K562 (cell line): ENCODE data around the gene SRC. TPM values are rescaled to one million over a fixed set of nuclear protein-coding genes. Genes with fewer than 3 reads are reported as not detected.

ENCODE experiments used
- ATAC-seq: fragments of 200-7000 bp; cut with Tn5 transposase; 3 replicates; pipeline ENCODE4 v1.9.1; 2020; ENCODE audit warnings: moderate library complexity
- BruUV-seq: library from RNA; stranded (reverse); fragments of 400-500 nt; replicated peaks from 2 replicates; lab custom pipeline; 2021; lab: Mats Ljungman, UMichigan
- CTCF ChIA-PET: fragments of 300-600 bp; formaldehyde crosslinking; extraction: SDS; loops from one replicate; lab custom pipeline; 2021; ENCODE audit warnings: low intra/inter-chr PET ratio; lab: Yijun Ruan, JAX
- POLR2A ChIA-PET: fragments of 300-600, 350-650 bp; sonication (Branson Sonifier 250); formaldehyde crosslinking; extraction: SDS; loops from one replicate; lab custom pipeline; 2021; ENCODE audit warnings: antibody characterized with exemption, inconsistent platforms; lab: Yijun Ruan, JAX
- DNase-seq, 4 experiments: peaks; one replicate each; pipeline versions ENCODE4 v3.0.0 to v3.0.0-alpha.2; 2011 to 2018; ENCODE audit warnings: low spot score in 3 of 4, mixed read lengths in 3 of 4; ENCODE audit errors: extremely low read depth in 1 of 4
- FAIRE-seq: peaks from 2 replicates; lab custom pipeline; 2011; peaks lifted over from hg19 to GRCh38; lab: Jason Lieb, UNC
- H2AFZ ChIP-seq: 2 replicates; pipeline ENCODE4 v1.6.0; 2011; ENCODE audit warnings: low read depth, low read length, control low read depth, inconsistent platforms
- H3K27ac ChIP-seq: fragments of 200-600 bp; 3 replicates; pipeline ENCODE4 v1.8.0; 2011; ENCODE audit warnings: low read depth, mild to moderate bottlenecking, control low read depth, inconsistent platforms, low read length, moderate library complexity, mixed read lengths; ENCODE audit errors: extremely low read depth
- H3K27me3 ChIP-seq, 2 experiments: fragments of 300-600 bp in 1 of 2; 2 replicates in 1 of 2; 3 replicates in 1 of 2; pipeline versions ENCODE4 v1.6.0 to v1.8.0; 2011; ENCODE audit warnings: inconsistent platforms in 2 of 2, low read length in 2 of 2, mild to moderate bottlenecking in 1 of 2, mixed read lengths in 1 of 2, moderate library complexity in 1 of 2; ENCODE audit not compliant: control insufficient read depth in 2 of 2, insufficient read depth in 2 of 2
- H3K36me3 ChIP-seq: fragments of 300-600 bp; 3 replicates; pipeline ENCODE4 v1.8.0; 2011; ENCODE audit warnings: mild to moderate bottlenecking, low read length, inconsistent platforms; ENCODE audit not compliant: control insufficient read depth, insufficient read depth
- H3K4me1 ChIP-seq, 2 experiments: fragments of 200-600 bp in 1 of 2; replicated peaks in 1 of 2; 2 replicates in 1 of 2; 3 replicates in 1 of 2; pipeline versions ENCODE4 v1.5.1 to v1.8.0; 2011; ENCODE audit warnings: inconsistent platforms in 2 of 2, low read length in 2 of 2, mild to moderate bottlenecking in 1 of 2, mixed read lengths in 1 of 2, moderate library complexity in 1 of 2; ENCODE audit not compliant: control insufficient read depth in 2 of 2, insufficient read depth in 2 of 2
- H3K4me2 ChIP-seq: 2 replicates; pipeline ENCODE4 v1.6.1; 2011; ENCODE audit warnings: low read length, control low read depth, inconsistent platforms, mixed read lengths; ENCODE audit not compliant: insufficient read depth
- H3K4me3 ChIP-seq: fragments of 200-600 bp; sonication (generic), shearing (Covaris generic); 2 replicates; pipeline ENCODE4 v1.5.1; 2016; ENCODE audit warnings: control low read depth, inconsistent platforms
- H3K79me2 ChIP-seq: fragments of 200-600 bp; 3 replicates; pipeline ENCODE4 v1.8.0; 2011; ENCODE audit warnings: low read length, inconsistent platforms; ENCODE audit not compliant: control insufficient read depth, insufficient read depth
- H3K9ac ChIP-seq, 2 experiments: 2 replicates each; pipeline versions ENCODE4 v1.6.0 to v1.6.1; 2011; ENCODE audit warnings: low read depth in 2 of 2, low read length in 2 of 2, control low read depth in 1 of 2, inconsistent platforms in 1 of 2, mild to moderate bottlenecking in 1 of 2, mixed read lengths in 1 of 2; ENCODE audit not compliant: insufficient read depth in 1 of 2
- H3K9me1 ChIP-seq: one replicate; pipeline ENCODE4 v1.6.0; 2011; ENCODE audit warnings: inconsistent platforms, mild to moderate bottlenecking, low read length, moderate library complexity; ENCODE audit not compliant: control insufficient read depth, insufficient read depth
- H3K9me3 ChIP-seq: replicated peaks from 2 replicates; pipeline ENCODE4 v1.5.1; 2011; ENCODE audit warnings: low read depth, low read length, inconsistent platforms; ENCODE audit not compliant: control insufficient read depth, insufficient read depth
- H4K20me1 ChIP-seq: replicated peaks from 2 replicates; pipeline ENCODE4 v1.6.1; 2011; ENCODE audit warnings: low read length, inconsistent platforms, mixed read lengths; ENCODE audit not compliant: control insufficient read depth, insufficient read depth
- KLF16 ChIP-seq: IDR thresholded peaks from 2 replicates; pipeline ENCODE4 v1.6.1; 2016; ENCODE audit warnings: antibody characterized with exemption
- MAFK ChIP-seq: IDR thresholded peaks from 2 replicates; pipeline ENCODE4 v1.6.1; 2011; ENCODE audit warnings: low read length, improper control_type of control experiment
- RBM25 ChIP-seq: fragments of 200-400 bp; formaldehyde crosslinking; IDR thresholded peaks from 2 replicates; pipeline ENCODE4 v1.6.1; 2018; ENCODE audit warnings: low read length, low read depth, moderate library complexity; ENCODE audit not compliant: severe bottlenecking
- ZFP36 ChIP-seq: fragments of 150-350 bp; IDR thresholded peaks from 2 replicates; pipeline ENCODE4 v1.6.1; 2018; ENCODE audit warnings: low read length, low read depth; ENCODE audit not compliant: partially characterized antibody
- WGBS: fragments of 100-300 bp; shearing (Covaris generic); methylation state at CpG from one replicate; pipeline ENCODE4 v1.1.6; 2016; ENCODE audit warnings: low coverage, mixed read lengths; ENCODE audit not compliant: insufficient coverage; ENCODE audit errors: missing lambda C conversion rate; 5-methylcytosine and 5-hydroxymethylcytosine counted together
- in situ Hi-C: fragments of 300-500 bp; cut with MboI; formaldehyde crosslinking; loops from 4 replicates; pipeline ENCODE4 v1.15.0; 2018; ENCODE audit warnings: inconsistent platforms, mixed read lengths
- intact Hi-C: fragments of 100-400 bp; cut with micrococcal nuclease; formaldehyde crosslinking; loops from 2 replicates; pipeline ENCODE4 v1.14.2; 2022
- polyA plus RNA-seq, 8 experiments: library from polyadenylated mRNA; depleted of rRNA in 4 of 8; stranded (reverse) in 5 of 8; unstranded in 3 of 8; fragments of >200 nt; fragmentation: Nextera tagmentation in 2 of 8; fragmentation: Illumina TruSeq in 1 of 8; extraction: Ambion mirVana in 2 of 8; extraction: Trizol in 1 of 8; gene quantifications; 2 replicates each; pipeline versions ENCODE4 v1.2.1 to v1.2.3, GENCODE V29; 2011 to 2014; ENCODE audit warnings: inconsistent platforms in 1 of 8, missing spikeins in 1 of 8
- total RNA-seq, 7 experiments: library from RNA; depleted of rRNA in 6 of 7; stranded (reverse); fragments of >200 nt in 6 of 7; fragmentation: Illumina TruSeq in 2 of 7; extraction: Trizol in 2 of 7; gene quantifications; 2 replicates each; pipeline versions ENCODE4 v1.2.1 to v1.2.3, GENCODE V29; 2011 to 2021; ENCODE audit warnings: low replicate concordance in 1 of 7

SRC gene
- total and polyA plus RNA-seq, 9 of the 15 experiments (the other 6 are each of a cell fraction or from before 2014, with no cell fraction given), result 0.06 to 8.5 (median 3.1) TPM

DNA sequence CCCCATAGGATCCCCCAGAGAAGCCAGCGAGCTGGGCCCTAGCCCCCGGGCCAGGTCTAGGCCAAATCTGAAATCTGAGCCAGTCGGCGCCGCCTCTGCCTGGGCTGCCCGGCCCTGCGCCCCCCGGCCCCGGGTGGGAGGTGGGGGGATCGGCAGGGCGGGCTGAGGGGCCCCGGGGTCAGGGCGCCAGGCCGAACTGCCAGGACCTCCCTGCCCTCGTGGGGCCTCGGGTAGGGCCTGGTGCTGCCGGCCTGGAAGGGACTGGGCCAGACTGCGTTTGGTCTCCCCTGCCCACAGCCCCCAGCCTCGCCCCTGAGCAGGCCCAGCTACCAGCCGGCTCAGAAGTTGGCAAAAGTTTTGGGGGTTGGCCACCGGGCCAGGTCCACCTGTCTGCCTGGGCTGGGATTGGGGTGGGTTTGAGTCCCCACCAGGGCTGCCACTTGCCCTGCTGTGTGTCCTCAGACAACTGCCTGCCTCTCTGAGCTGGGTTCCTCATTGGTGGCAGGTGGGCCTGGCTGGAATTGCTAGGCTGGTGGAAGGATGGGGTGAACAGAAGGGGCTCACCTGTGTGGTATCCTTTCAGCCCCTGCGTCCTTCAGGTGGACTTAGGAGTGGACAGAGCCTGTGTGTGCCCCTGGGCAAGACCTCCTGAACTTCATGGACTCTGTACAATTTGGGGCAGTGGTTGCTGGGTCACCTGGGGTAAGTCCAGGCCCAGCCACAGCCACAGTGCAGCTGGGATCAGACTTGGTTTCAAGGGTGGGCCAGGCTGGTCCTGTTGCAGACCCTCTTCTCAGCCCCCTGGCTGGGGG, 801 bp downstream of the SRC start:
- 0 out of 4 replicates have a peak overlapping the region, but pooled peaks of 1 of the 2 experiments have one; percentile 26 for H3K9ac ChIP-seq
- BruUV-seq, result no TSS peak
- peak in 1 of 4 experiments; percentile 9 for DNase-seq

DNA sequence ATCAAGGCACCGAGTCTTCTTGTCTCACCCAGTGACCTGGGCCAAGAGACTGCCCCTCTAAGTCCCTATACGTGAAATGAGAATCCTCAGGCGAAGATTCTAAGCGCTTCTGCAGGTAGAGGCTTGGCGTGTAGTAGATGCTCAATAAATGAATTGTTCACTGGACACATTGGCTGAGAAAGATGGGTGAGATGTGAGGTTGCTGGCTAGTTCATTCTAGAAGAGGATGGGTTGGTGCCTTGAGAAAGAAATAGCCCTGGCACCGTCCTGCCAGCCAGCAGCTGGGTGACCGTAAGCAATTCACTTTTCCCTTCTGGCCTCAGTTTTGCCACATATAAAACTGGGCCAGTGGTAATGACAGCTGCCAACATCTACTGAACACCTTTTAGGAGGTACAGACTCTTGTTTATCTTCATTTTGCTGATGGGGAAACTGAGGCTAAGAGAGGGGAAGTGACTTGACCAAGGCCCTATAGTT, 1.4 kb downstream of the SRC start:
- Histone ChIP-seq H3K4me1 (peaks cover 2 to 20% of the 10 kb centered on the region in 2 experiments; a peak in 3 of 5 replicates), H3K27me3 (no peaks in the 10 kb centered on the region), H4K20me1 (no peaks in the 10 kb centered on the region), H3K79me2 (no peaks in the 10 kb centered on the region), H3K27ac (no peak overlapping the region), H3K9me1 (no peaks in the 10 kb centered on the region), H2AFZ (no peak overlapping the region), H3K4me3 (no peak overlapping the region), H3K4me2 (no peak overlapping the region), H3K9ac (0 out of 4 replicates have a peak overlapping the region, but pooled peaks of 1 of the 2 experiments have one; percentile 26), H3K36me3 (no peaks in the 10 kb centered on the region), H3K9me3 (no peaks in the 10 kb centered on the region)
- POLR2A ChIA-PET, result interaction anchor here (0.6 to 1.7 kb wide), 3 partner anchors 12 to 46 kb away, joined by 3 to 7 read pairs (median 4); no protein-coding TSS in a partner anchor
- no peak for FAIRE-seq
- peak; percentile 12 for TF ChIP-seq RBM25
- TF ChIP-seq KLF16, result no peak
- WGBS, result 84% methylated on average over 7 of the region's 7 CpGs
- intact Hi-C loops, result no loop called here
- in situ Hi-C loops, result no loop called here
- DNase-seq, result no peak
- CTCF ChIA-PET, result no interaction called here
- no peak for ATAC-seq
- TSS peak; percentile 42 for BruUV-seq

More for the DNA sequence above, 801 bp downstream of the SRC start:
- Histone ChIP-seq H4K20me1 (no peaks in the 10 kb centered on the region), H3K27me3 (no peaks in the 10 kb centered on the region), H3K4me1 (peaks cover 2 to 21% of the 10 kb centered on the region in 2 experiments; a peak in 3 of 5 replicates), H2AFZ (no peak overlapping the region), H3K27ac (no peak overlapping the region), H3K9me3 (no peaks in the 10 kb centered on the region), H3K4me3 (peak overlapping the region; percentile 56), H3K4me2 (no peak overlapping the region), H3K79me2 (no peaks in the 10 kb centered on the region), H3K36me3 (no peaks in the 10 kb centered on the region), H3K9me1 (no peaks in the 10 kb centered on the region)
- POLR2A ChIA-PET, result interaction anchor here (0.6 to 0.7 kb wide), 2 partner anchors 11 to 45 kb away, joined by 3 read pairs; no protein-coding TSS in a partner anchor
- TF ChIP-seq ZFP36 (peak; percentile 50), MAFK (no peak)
- intact Hi-C loops, result no loop called here
- no peak for FAIRE-seq
- CTCF ChIA-PET, result no interaction called here
- 76% methylated on average over 4 of the region's 22 CpGs for WGBS
- in situ Hi-C loops, result no loop called here
- no peak for ATAC-seq
